Nephron (organoid): Measurements from ENCODE around the gene ANXA2R.

ENCODE experiments used
- H3K27ac Mint-ChIP-seq, 3 experiments: 2 replicates each; pipeline ENCODE4 v1.8.0; 2020; ENCODE audit warnings: mixed read lengths in 3 of 3, mild to moderate bottlenecking in 2 of 3, moderate library complexity in 1 of 3
- H3K27me3 Mint-ChIP-seq: 2 replicates; pipeline ENCODE4 v1.8.0; 2021; ENCODE audit warnings: low read depth, mild to moderate bottlenecking, moderate library complexity, mixed read lengths
- H3K36me3 Mint-ChIP-seq: 2 replicates; pipeline ENCODE4 v1.8.0; 2020; ENCODE audit warnings: low read depth, mixed read lengths
- H3K4me1 Mint-ChIP-seq: 2 replicates; pipeline ENCODE4 v1.8.0; 2020; ENCODE audit warnings: mixed read lengths
- H3K4me3 Mint-ChIP-seq, 3 experiments: 2 replicates each; pipeline ENCODE4 v1.8.0; 2020; ENCODE audit warnings: mild to moderate bottlenecking in 3 of 3, mixed read lengths in 3 of 3, moderate library complexity in 2 of 3
- H3K9me3 Mint-ChIP-seq: 2 replicates; pipeline ENCODE4 v1.8.0; 2020; ENCODE audit warnings: mixed read lengths
- TF ChIP-seq, protein P1 (sequence below), 3 experiments: fragments of 200-600 bp; sonication (generic); IDR thresholded peaks; one replicate each; pipeline ENCODE4 v1.5.0; 2021; ENCODE audit warnings: antibody characterized with exemption in 3 of 3; ENCODE audit not compliant: unreplicated experiment in 3 of 3

The ANXA2R gene

DNA sequence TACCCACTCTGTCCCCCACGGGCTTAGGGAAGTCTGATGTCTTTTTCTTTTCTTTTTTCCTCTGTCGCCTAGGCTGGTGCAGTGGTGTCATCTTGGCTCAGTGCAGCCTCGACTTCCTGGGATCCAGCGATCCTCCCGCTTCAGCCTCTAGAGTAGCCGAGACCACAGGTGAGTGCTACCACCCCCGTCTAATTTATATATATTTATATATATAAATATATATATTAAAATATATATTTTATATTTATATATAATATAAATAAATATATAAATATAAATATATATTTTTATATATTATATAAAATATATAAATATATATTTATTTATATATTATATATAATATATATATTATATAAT, 3.3 kb upstream of the ANXA2R start:
- Mint-ChIP-seq H3K4me1 (peaks cover 40% of the 10 kb centered on the region), H3K27ac (no peak overlapping the region), H3K36me3 (no peaks in the 10 kb centered on the region), H3K27me3 (peaks cover 90% of the 10 kb centered on the region), H3K9me3 (no peaks in the 10 kb centered on the region), H3K4me3 (peak overlapping the region; percentile 79 to 87 (median 82))
- TF ChIP-seq, protein P1, sequence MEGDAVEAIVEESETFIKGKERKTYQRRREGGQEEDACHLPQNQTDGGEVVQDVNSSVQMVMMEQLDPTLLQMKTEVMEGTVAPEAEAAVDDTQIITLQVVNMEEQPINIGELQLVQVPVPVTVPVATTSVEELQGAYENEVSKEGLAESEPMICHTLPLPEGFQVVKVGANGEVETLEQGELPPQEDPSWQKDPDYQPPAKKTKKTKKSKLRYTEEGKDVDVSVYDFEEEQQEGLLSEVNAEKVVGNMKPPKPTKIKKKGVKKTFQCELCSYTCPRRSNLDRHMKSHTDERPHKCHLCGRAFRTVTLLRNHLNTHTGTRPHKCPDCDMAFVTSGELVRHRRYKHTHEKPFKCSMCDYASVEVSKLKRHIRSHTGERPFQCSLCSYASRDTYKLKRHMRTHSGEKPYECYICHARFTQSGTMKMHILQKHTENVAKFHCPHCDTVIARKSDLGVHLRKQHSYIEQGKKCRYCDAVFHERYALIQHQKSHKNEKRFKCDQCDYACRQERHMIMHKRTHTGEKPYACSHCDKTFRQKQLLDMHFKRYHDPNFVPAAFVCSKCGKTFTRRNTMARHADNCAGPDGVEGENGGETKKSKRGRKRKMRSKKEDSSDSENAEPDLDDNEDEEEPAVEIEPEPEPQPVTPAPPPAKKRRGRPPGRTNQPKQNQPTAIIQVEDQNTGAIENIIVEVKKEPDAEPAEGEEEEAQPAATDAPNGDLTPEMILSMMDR (IDR thresholded peaks at IDR 0.05; ENCODE audit: unreplicated experiment in 3 of 3): no peak

DNA sequence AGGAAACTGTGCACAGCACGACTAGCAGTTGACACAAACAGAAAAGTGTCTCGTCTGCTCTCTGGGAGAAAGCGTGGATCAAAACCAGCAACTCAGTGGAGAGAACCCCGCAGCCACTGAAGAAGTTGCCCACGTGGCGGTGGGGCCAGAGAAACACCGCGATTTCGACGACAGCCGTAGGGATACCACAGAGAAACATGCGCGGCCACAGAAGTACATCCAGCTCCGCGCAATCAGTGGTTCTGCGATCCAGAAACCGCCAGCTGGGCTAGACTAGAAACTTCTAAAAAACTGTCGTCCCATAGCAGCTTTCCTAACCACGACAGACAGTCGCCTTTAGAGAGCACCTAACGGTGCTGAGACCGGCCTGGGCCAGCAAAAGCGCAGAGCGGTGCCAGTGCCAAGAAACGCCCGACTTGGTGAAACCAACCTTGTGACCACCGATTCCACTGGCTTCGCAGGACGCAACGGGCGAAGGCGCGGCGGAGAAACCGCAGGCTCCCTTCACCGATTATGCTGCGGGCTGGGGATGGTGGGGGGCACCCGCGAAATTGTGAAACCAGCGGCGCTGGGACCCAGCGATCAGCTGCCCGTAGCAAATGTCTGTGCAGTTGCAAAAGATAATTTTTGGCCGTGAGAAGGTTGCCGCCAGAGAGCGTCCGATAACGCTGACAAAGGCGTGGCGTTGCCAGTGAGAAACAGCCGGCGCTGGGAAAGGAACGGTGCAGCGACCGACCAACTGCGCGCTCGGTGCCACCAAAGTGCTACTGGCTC, 2.7 kb upstream of the ANXA2R start:
- peak overlapping the region; percentile 79 to 87 (median 82) for H3K4me3 Mint-ChIP-seq
- H3K27me3 Mint-ChIP-seq: peaks cover 93% of the 10 kb centered on the region
- H3K9me3 Mint-ChIP-seq: no peaks in the 10 kb centered on the region
- H3K36me3 Mint-ChIP-seq: no peaks in the 10 kb centered on the region
- TF ChIP-seq, protein P1 (IDR thresholded peaks at IDR 0.05; ENCODE audit: unreplicated experiment in 3 of 3): no peak
- peak overlapping the region in 1 of 3 experiments; percentile 17 for H3K27ac Mint-ChIP-seq
- H3K4me1 Mint-ChIP-seq: peaks cover 43% of the 10 kb centered on the region

DNA sequence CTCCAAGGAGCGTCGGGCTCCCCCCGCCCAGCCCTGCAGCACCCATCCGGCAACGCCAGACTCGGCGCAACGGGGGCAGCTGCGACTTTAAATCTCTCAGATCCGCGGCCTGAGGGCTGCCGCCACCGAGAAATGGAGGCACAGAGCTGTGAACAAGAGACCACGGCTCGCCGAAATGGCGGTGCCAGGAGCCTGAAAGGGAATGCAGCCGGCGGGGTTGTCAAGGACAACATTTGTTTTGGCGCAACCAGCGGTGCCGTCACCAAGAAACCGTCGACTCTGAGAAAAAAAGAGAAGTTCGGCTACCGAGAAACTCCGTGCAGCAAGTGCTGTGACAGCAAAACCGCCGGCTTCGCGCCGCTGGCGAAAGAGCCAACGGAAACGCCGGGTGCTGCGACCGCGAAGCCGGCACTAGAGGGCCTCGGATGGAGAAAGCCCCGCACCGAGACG, 2.1 kb upstream of the ANXA2R start:
- H3K4me1 Mint-ChIP-seq: peaks cover 49% of the 10 kb centered on the region
- H3K36me3 Mint-ChIP-seq: no peaks in the 10 kb centered on the region
- TF ChIP-seq, protein P1 (IDR thresholded peaks at IDR 0.05; ENCODE audit: unreplicated experiment in 3 of 3): peak in 1 of 3 experiments; percentile 28
- peak overlapping the region in 1 of 3 experiments; percentile 17 for H3K27ac Mint-ChIP-seq
- no peaks in the 10 kb centered on the region for H3K9me3 Mint-ChIP-seq
- H3K27me3 Mint-ChIP-seq: peaks cover 93% of the 10 kb centered on the region
- H3K4me3 Mint-ChIP-seq: peak overlapping the region; percentile 79 to 87 (median 82)

DNA sequence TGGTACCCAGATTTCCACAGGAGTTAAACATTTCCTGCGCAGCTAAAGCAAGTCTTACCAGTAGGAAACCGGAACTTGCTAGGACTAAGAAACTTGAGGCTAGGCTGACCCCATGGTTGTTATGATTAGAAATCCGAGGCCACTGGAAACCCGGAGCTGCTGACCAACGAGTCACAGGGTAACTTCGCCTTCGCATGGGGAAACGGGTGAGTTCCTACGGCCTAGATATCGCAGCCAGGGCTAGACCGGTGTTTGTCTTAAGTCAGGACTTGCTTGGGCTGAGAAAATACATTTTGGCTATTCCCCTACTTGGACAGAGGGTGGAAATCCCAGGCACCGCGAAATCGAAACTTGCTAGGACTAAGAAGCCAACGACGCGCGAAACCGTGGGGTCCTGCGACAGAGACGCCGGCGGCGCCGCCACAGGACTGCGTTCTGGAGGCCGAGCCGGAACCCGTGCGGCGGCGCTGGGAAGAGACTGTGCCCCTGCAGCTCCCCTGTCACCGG, 1.6 kb upstream of the ANXA2R start:
- TF ChIP-seq, protein P1 (IDR thresholded peaks at IDR 0.05; ENCODE audit: unreplicated experiment in 3 of 3): no peak
- Mint-ChIP-seq H3K4me3 (peak overlapping the region; percentile 79 to 87 (median 82)), H3K4me1 (peaks cover 49% of the 10 kb centered on the region)

DNA sequence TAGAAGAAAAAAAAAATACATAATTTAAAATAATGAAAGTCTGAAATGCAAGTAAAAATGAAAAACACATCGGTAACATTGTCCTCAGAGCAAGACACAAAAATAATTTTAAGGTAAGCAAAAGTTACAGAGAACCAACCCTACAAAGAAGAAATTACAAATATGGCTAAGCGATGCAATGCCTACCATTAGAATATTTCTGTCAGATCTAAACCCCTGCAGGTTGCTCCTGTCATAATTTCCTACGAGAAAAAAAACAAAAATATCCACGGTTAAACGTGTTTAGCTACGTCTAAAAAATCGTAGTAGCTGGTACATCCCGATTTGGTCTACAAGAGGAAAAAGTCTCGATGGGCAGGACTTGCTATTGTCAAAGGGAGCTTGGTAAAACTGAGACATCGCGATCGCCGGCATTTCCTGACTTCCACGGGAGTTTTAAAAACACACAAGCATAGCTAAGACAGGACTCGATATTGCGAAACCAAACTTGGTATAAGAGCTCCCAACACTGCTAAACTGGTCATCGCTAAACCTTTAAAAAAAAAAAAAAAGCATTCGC, 1.1 kb upstream of the ANXA2R start:
- peaks cover 93% of the 10 kb centered on the region for H3K27me3 Mint-ChIP-seq
- H3K27ac Mint-ChIP-seq: no peak overlapping the region
- H3K9me3 Mint-ChIP-seq: no peaks in the 10 kb centered on the region
- TF ChIP-seq, protein P1 (IDR thresholded peaks at IDR 0.05; ENCODE audit: unreplicated experiment in 3 of 3): no peak
- no peaks in the 10 kb centered on the region for H3K36me3 Mint-ChIP-seq
- H3K4me3 Mint-ChIP-seq: peak overlapping the region; percentile 79 to 87 (median 82)
- peaks cover 49% of the 10 kb centered on the region for H3K4me1 Mint-ChIP-seq

More for the DNA sequence above, 1.6 kb upstream of the ANXA2R start:
- no peaks in the 10 kb centered on the region for H3K9me3 Mint-ChIP-seq
- no peak overlapping the region for H3K27ac Mint-ChIP-seq
- H3K27me3 Mint-ChIP-seq: peaks cover 93% of the 10 kb centered on the region
- no peaks in the 10 kb centered on the region for H3K36me3 Mint-ChIP-seq
